Heart left ventricle (tissue), 13 donors: Measurements from ENCODE around the gene PARP15.

ENCODE experiments used
- POLR2A ChIP-seq, 2 donors: fragments of 450-650 bp; IDR thresholded peaks; one replicate each; pipeline ENCODE4 v1.6.1; 2017; ENCODE audit warnings: antibody characterized with exemption in 2 of 2, mild to moderate bottlenecking in 2 of 2, moderate library complexity in 2 of 2
- TF ChIP-seq, protein P1 (sequence below), 12 donors: fragments of 200-600 bp; sonication (generic) in 4 of 12; IDR thresholded peaks; one replicate each; pipeline versions ENCODE4 v1.5.0 to v1.8.0; 2018 to 2022; ENCODE audit warnings: antibody characterized with exemption in 12 of 12, mild to moderate bottlenecking in 5 of 12
- donor health status: ischemic (EF 13 %, LVEDD 7.1; RV severe dilation, severe dysfunction).
- donor health status: DM: no; HTN: yes; CAD: no.
- donor health status: DM: no; HTN: no; CAD: no.
- donor health status: ischemic (EF 25% LVEDD 6.9; RV normal size, moderate dysfunction).
- donor health status: ischemic (EF 25% LVEDD 5.7; RV mildly dilated, moderate dysfunction).
- donor health status: ischemic (EF 35%, LVEDD 5.7; RV mildly dilated, moderate dysfunction).
- donor health status: nonischemic (EF 11% LVEDD 7.7; RV severe dilation, severe dysfunction).
- donor health status: DM: yes; HTN: yes; CAD: no.
- donor health status: PGD.
- donor health status: ischemic (EF 29% LVEDD 5.4; RV normal size, mild dysfunction).
- donor health status: nonischemic (EF 23%, LVEDD 6.1; RV moderate dilation, normal function).

- TF ChIP-seq, protein P1, sequence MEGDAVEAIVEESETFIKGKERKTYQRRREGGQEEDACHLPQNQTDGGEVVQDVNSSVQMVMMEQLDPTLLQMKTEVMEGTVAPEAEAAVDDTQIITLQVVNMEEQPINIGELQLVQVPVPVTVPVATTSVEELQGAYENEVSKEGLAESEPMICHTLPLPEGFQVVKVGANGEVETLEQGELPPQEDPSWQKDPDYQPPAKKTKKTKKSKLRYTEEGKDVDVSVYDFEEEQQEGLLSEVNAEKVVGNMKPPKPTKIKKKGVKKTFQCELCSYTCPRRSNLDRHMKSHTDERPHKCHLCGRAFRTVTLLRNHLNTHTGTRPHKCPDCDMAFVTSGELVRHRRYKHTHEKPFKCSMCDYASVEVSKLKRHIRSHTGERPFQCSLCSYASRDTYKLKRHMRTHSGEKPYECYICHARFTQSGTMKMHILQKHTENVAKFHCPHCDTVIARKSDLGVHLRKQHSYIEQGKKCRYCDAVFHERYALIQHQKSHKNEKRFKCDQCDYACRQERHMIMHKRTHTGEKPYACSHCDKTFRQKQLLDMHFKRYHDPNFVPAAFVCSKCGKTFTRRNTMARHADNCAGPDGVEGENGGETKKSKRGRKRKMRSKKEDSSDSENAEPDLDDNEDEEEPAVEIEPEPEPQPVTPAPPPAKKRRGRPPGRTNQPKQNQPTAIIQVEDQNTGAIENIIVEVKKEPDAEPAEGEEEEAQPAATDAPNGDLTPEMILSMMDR (IDR thresholded peaks at IDR 0.05): no peak
- TF ChIP-seq POLR2A (IDR thresholded peaks at IDR 0.05): no peak
These were observed 44.0 kb upstream of the PARP15 start for GRCh38 chr3:122533480-122533879.
